Measurements from ENCODE around the gene TUFT1.

TUFT1 gene

GRCh38 chr1:151541752-151542151 lies 1.6 kb downstream of the TUFT1 start:
- TF ChIP-seq, protein P1, sequence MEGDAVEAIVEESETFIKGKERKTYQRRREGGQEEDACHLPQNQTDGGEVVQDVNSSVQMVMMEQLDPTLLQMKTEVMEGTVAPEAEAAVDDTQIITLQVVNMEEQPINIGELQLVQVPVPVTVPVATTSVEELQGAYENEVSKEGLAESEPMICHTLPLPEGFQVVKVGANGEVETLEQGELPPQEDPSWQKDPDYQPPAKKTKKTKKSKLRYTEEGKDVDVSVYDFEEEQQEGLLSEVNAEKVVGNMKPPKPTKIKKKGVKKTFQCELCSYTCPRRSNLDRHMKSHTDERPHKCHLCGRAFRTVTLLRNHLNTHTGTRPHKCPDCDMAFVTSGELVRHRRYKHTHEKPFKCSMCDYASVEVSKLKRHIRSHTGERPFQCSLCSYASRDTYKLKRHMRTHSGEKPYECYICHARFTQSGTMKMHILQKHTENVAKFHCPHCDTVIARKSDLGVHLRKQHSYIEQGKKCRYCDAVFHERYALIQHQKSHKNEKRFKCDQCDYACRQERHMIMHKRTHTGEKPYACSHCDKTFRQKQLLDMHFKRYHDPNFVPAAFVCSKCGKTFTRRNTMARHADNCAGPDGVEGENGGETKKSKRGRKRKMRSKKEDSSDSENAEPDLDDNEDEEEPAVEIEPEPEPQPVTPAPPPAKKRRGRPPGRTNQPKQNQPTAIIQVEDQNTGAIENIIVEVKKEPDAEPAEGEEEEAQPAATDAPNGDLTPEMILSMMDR (IDR thresholded peaks at IDR 0.05; ENCODE audit: low read depth, low read length, missing control alignments), result no peak
- H3K4me3 ChIP-seq (replicated peaks; ENCODE audit: low read depth, low read length), result peak overlapping the region; percentile 75; the same call in 1 of the 2 replicates
- DNase-seq (ENCODE audit: extremely low read depth, low read depth), result no peak

DNA sequence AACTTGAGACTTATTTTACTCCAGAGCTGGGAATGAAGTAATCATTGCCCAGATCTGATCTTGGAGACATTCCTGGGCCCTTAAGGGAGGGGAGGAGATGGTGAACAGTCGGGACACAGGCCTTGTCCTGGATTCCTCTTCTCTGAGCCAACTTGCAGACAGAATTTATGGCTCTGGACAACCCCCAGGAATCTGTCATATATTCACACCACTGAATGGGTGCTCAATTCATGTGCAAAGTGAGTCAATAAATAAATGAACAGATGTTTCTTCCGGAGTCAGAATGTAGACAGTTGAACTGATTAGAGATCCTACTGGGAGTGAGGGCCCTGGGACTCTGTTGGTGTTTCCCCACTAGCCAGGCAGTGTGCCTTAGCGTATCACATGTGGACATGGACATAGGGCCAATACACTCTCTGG lies 2.6 kb downstream of the TUFT1 start:
- no peak for DNase-seq (ENCODE audit: extremely low read depth, low read depth)
- no peak overlapping the region for H3K4me3 ChIP-seq (replicated peaks; ENCODE audit: low read depth, low read length)
- TF ChIP-seq, protein P1 (IDR thresholded peaks at IDR 0.05; ENCODE audit: low read depth, low read length, missing control alignments), result no peak

- H3K4me3 ChIP-seq (replicated peaks; ENCODE audit: low read depth, low read length), result no peak overlapping the region
- TF ChIP-seq, protein P1 (IDR thresholded peaks at IDR 0.05; ENCODE audit: low read depth, low read length, missing control alignments), result no peak
- no peak for DNase-seq (ENCODE audit: extremely low read depth, low read depth)
Observed at GRCh38 chr1:151545542-151545941, 5.4 kb downstream of the TUFT1 start.

GRCh38 chr1:151546011-151546925 lies 6.2 kb downstream of the TUFT1 start:
- TF ChIP-seq, protein P1 (IDR thresholded peaks at IDR 0.05; ENCODE audit: low read depth, low read length, missing control alignments), result no peak
- no peak for DNase-seq (ENCODE audit: extremely low read depth, low read depth)
- H3K4me3 ChIP-seq (replicated peaks; ENCODE audit: low read depth, low read length), result no peak overlapping the region

- TF ChIP-seq, protein P1 (IDR thresholded peaks at IDR 0.05; ENCODE audit: low read depth, low read length, missing control alignments), result no peak
- H3K4me3 ChIP-seq (replicated peaks; ENCODE audit: low read depth, low read length), result no peak overlapping the region
- peak; percentile 87 for DNase-seq (ENCODE audit: extremely low read depth, low read depth)
Observed at GRCh38 chr1:151547119-151547899, 7.2 kb downstream of the TUFT1 start.

DNA sequence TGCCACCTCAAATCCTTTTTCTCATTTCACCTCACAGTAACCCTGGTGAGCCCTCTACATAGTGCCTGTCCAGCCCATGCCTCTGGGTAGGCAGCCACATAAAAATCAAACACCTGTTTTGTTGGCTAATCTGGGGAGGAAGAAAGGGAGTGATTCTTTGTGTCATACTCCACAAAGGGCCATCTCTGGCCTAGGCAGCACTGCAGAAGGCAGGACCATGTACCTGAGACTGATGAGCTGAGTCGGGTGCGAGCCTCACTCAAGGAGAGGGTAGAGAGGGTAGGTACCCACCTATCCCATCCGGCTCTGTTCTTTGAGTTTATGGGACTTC lies 7.8 kb downstream of the TUFT1 start:
- TF ChIP-seq, protein P1 (IDR thresholded peaks at IDR 0.05; ENCODE audit: low read depth, low read length, missing control alignments), result no peak

More for the DNA sequence above, 7.8 kb downstream of the TUFT1 start:
- H3K4me3 ChIP-seq (replicated peaks; ENCODE audit: low read depth, low read length), result no peak overlapping the region
- DNase-seq (ENCODE audit: extremely low read depth, low read depth), result no peak
